Pancreas (tissue), 10 donors: ENCODE data around the gene TENM3. TPM values are rescaled to one million over a fixed set of nuclear protein-coding genes. Genes with fewer than 3 reads are reported as not detected.

Experiments used
- ATAC-seq, 4 donors: fragments of 200-7000 bp; cut with Tn5 transposase; one replicate each; pipeline versions ENCODE4 v1.8.0 to v1.9.1; 2020; ENCODE audit warnings: mild to moderate bottlenecking in 4 of 4, moderate library complexity in 4 of 4
- DNase-seq, 6 donors: peaks; one replicate each; pipeline ENCODE4 v3.0.0-alpha.2; 2020
- FAIRE-seq: peaks from 2 replicates; lab custom pipeline; 2012; peaks lifted over from hg19 to GRCh38; lab: Jason Lieb, UNC
- H3K27ac ChIP-seq, 4 donors: fragments of 200-600 bp; sonication (generic); 1 replicate in 3 of 4; 2 replicates in 1 of 4; pipeline versions ENCODE4 v1.5.0 to v1.8.0; 2020
- H3K27me3 ChIP-seq, 4 donors: fragments of 200-600 bp; one replicate each; pipeline ENCODE4 v1.8.0; 2021
- H3K36me3 ChIP-seq, 3 donors: fragments of 200-600 bp; sonication (generic) in 1 of 3; one replicate each; pipeline versions ENCODE4 v1.5.0 to v1.8.0; 2020 to 2021
- H3K4me1 ChIP-seq, 3 donors: fragments of 200-600 bp; one replicate each; pipeline ENCODE4 v1.8.0; 2021
- H3K4me3 ChIP-seq, 4 donors: fragments of 200-600 bp; sonication (generic) in 2 of 4; one replicate each; pipeline versions ENCODE4 v1.5.0 to v1.8.0; 2020 to 2021
- H3K9me3 ChIP-seq, 4 donors: fragments of 200-600 bp; one replicate each; pipeline ENCODE4 v1.8.0; 2021
- WGBS, 2 donors: extraction: QIAGEN DNeasy Blood & Tissue Kit; methylation state at CpG; one replicate each; pipeline ENCODE4 v1.1.7; 2013; 5-methylcytosine and 5-hydroxymethylcytosine counted together
- intact Hi-C, 3 donors: fragments of 100-400 bp; cut with DNase I; formaldehyde crosslinking; loops; one replicate each; pipeline versions ENCODE4 v1.11.1 to v1.14.2; 2022
- polyA plus RNA-seq, 2 donors: library from polyadenylated mRNA; stranded (reverse); fragments of 200-250 nt; gene quantifications; one replicate each; pipeline ENCODE4 v1.2.3, GENCODE V29; 2013
- total RNA-seq, 6 donors: library from RNA; stranded (reverse); fragmentation: NEBNext Ultra II Directional in 4 of 6; extraction: Animal tissue kit (Norgen Biotek cat#: 25700) in 4 of 6; gene quantifications; one replicate each; pipeline versions ENCODE4 v1.2.1 to v1.2.4, GENCODE V29; 2021 to 2023
- TF ChIP-seq, protein P1 (sequence below), 4 donors: fragments of 200-600 bp; sonication (generic) in 3 of 4; IDR thresholded peaks; one replicate each; pipeline versions ENCODE4 v1.5.0 to v1.8.0; 2021; ENCODE audit warnings: antibody characterized with exemption in 4 of 4
- donor health status: healthy with polysubstance abuse.
- donor health status: DM: no; HTN: no; CAD: no; lungs with moderate emphysema.
- donor health status: DM: no; HTN: no; CAD: no.
- donor health status: control.
- donor health status: control.
- donor health status: Bipolar disorder and iron deficiency.
- donor health status: DM: yes; HTN: yes; CAD: no.
- donor health status: DM: no; HTN: no; CAD: no.
- donor health status: DM: no; HTN: no; CAD: no.
- donor health status: DM: yes; HTN: yes; CAD: no.

The TENM3 gene
- total and polyA plus RNA-seq, 8 donors: 0.99 to 6.1 (median 4.4) TPM

DNA sequence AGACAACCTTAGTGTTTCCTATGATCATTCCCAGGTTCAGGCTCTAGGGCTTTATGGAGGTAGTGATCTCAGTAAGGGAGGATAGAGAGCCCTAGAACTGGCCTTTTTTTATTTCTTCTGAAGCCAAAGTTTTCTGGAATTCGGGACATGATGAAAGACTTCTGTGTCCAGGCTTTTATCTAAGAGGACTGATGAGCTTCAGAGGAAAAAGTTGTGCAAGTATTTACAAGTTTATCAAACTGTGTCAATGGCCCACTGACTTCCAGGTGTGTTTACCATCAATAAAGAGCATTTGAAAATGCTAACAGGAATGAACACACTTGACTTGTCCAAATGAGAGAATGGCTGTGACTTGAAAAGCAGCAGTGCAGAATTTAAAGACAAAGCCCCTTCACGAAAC, 419.3 kb downstream of the TENM3 start:
- 51 to 64% methylated on average over 2 of the region's 2 CpGs for WGBS, 2 donors
- TF ChIP-seq, protein P1, sequence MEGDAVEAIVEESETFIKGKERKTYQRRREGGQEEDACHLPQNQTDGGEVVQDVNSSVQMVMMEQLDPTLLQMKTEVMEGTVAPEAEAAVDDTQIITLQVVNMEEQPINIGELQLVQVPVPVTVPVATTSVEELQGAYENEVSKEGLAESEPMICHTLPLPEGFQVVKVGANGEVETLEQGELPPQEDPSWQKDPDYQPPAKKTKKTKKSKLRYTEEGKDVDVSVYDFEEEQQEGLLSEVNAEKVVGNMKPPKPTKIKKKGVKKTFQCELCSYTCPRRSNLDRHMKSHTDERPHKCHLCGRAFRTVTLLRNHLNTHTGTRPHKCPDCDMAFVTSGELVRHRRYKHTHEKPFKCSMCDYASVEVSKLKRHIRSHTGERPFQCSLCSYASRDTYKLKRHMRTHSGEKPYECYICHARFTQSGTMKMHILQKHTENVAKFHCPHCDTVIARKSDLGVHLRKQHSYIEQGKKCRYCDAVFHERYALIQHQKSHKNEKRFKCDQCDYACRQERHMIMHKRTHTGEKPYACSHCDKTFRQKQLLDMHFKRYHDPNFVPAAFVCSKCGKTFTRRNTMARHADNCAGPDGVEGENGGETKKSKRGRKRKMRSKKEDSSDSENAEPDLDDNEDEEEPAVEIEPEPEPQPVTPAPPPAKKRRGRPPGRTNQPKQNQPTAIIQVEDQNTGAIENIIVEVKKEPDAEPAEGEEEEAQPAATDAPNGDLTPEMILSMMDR (IDR thresholded peaks at IDR 0.05): no peak
- H3K36me3 ChIP-seq: no peaks in the 10 kb centered on the region
- no peaks in the 10 kb centered on the region for H3K27me3 ChIP-seq
- DNase-seq (no peak), ATAC-seq (no peak), FAIRE-seq (no peak)
- intact Hi-C loops: no loop called here
- no peaks in the 10 kb centered on the region for H3K9me3 ChIP-seq
- H3K4me1 ChIP-seq: no peaks in the 10 kb centered on the region
- no peak overlapping the region for H3K27ac ChIP-seq
- no peak overlapping the region for H3K4me3 ChIP-seq

DNA sequence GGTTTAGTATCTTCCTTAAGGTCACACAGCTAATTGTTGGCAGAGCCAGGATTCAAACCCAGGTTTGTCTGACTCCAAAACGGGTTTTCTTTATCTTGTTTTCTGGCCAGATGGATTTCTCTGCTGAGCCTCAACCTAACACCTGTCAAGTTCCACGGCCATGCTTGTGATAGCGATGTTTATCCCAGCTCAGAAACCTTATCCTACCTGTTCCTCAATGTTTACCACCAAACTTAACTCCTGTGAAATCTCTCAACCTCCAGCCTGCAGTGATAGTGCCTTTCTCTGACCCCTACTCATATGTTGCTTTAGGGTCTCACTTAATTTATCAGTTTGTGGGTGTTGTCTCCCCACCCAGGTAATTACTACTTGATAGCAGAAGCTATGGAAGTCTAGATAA, 428.0 kb downstream of the TENM3 start:
- TF ChIP-seq, protein P1 (IDR thresholded peaks at IDR 0.05): no peak
- FAIRE-seq: no peak

DNA sequence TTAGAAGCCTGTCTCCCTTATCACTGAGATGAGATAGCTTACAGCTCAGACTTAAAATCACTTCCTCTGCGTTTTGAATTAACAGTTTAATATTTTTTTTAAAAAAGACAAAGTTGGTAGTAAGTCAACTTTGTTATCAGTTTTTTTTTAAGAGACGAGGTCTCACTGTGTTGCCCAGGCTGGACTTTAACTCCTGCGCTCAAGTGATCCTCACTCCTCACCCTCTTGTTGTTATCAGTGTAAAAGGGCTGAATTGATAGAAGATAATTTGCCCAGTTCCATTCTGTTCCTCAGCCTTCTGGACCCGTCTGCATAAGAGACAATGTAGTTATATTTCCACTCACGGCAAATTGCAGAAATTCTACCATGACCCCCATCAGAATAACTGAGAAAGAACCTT, 428.5 kb downstream of the TENM3 start:
- Histone ChIP-seq H3K4me1 (no peaks in the 10 kb centered on the region), H3K36me3 (no peaks in the 10 kb centered on the region), H3K27me3 (no peaks in the 10 kb centered on the region), H3K4me3 (no peak overlapping the region), H3K27ac (no peak overlapping the region), H3K9me3 (no peaks in the 10 kb centered on the region)
- 52 to 53% methylated on average over 5 of the region's 5 CpGs for WGBS, 2 donors
- DNase-seq (no peak), FAIRE-seq (no peak), ATAC-seq (no peak)
- TF ChIP-seq, protein P1 (IDR thresholded peaks at IDR 0.05): no peak
- intact Hi-C loops: no loop called here

More for the DNA sequence above, 428.0 kb downstream of the TENM3 start:
- Histone ChIP-seq H3K9me3 (no peaks in the 10 kb centered on the region), H3K27me3 (no peaks in the 10 kb centered on the region), H3K4me1 (no peaks in the 10 kb centered on the region), H3K4me3 (no peak overlapping the region), H3K36me3 (no peaks in the 10 kb centered on the region), H3K27ac (no peak overlapping the region)
- ATAC-seq (peak in 1 of 4 donors; percentile 26), DNase-seq (no peak)
- intact Hi-C loops: no loop called here
- 34% methylated on average over 3 of the region's 3 CpGs for WGBS, 2 donors

DNA sequence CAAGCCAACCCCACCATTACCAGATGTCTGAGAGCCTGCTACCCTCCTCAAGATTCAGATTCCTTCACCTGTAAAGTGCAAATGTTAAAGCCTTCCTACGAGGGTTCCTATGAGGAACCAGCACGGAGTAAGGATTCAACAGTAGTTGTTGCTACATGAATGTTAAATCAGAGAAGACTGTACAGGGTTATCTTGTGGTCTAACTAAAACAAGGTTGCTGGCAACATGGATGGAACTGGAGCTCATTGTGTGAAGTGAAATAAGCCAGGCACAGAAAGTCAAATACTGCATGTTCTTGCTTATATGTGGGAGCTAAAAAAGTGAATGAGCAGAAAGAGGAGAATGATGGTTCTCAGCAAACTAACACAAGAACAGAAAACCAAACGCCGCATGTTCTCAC, 435.4 kb downstream of the TENM3 start:
- intact Hi-C loops: no loop called here
- no peaks in the 10 kb centered on the region for H3K4me1 ChIP-seq
- ATAC-seq (no peak), FAIRE-seq (no peak), DNase-seq (no peak)
- TF ChIP-seq, protein P1 (IDR thresholded peaks at IDR 0.05): no peak
- no peaks in the 10 kb centered on the region for H3K27me3 ChIP-seq
- no peak overlapping the region for H3K4me3 ChIP-seq
- no peak overlapping the region for H3K27ac ChIP-seq
- H3K9me3 ChIP-seq: no peaks in the 10 kb centered on the region
- WGBS, 2 donors: 94 to 97% methylated on average over 4 of the region's 4 CpGs
- H3K36me3 ChIP-seq: no peaks in the 10 kb centered on the region

DNA sequence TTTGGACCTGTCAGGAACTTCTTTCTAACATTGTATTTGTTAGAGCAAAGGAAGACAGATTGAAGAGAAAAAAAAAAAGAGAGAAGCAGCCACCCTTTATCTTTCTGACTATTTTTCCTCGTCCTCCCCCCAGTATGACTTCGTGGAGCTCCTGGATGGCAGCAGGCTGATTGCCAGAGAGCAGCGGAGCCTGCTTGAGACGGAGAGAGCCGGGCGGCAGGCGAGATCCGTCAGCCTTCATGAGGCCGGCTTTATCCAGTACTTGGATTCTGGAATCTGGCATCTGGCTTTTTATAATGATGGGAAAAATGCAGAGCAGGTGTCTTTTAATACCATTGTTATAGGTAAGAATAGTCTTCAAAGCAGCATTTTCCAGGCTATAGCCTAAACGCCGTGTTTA, 436.3 kb downstream of the TENM3 start:
- ATAC-seq: no peak
- intact Hi-C loops: no loop called here
- TF ChIP-seq, protein P1 (IDR thresholded peaks at IDR 0.05): no peak
- no peak overlapping the region for H3K4me3 ChIP-seq
- no peak overlapping the region for H3K27ac ChIP-seq
- H3K4me1 ChIP-seq: no peaks in the 10 kb centered on the region
- H3K9me3 ChIP-seq: no peaks in the 10 kb centered on the region
- no peak for DNase-seq
- 90 to 91% methylated on average over 11 of the region's 11 CpGs for WGBS, 2 donors
- no peaks in the 10 kb centered on the region for H3K36me3 ChIP-seq
- FAIRE-seq: no peak
- no peaks in the 10 kb centered on the region for H3K27me3 ChIP-seq
